ENCODE results near the gene PHF23. TPM values are rescaled to one million over a fixed set of nuclear protein-coding genes. Genes with fewer than 3 reads are reported as not detected.

The PHF23 gene
- total RNA-seq, 1 donor from 2014 or later = 47.4 TPM

DNA sequence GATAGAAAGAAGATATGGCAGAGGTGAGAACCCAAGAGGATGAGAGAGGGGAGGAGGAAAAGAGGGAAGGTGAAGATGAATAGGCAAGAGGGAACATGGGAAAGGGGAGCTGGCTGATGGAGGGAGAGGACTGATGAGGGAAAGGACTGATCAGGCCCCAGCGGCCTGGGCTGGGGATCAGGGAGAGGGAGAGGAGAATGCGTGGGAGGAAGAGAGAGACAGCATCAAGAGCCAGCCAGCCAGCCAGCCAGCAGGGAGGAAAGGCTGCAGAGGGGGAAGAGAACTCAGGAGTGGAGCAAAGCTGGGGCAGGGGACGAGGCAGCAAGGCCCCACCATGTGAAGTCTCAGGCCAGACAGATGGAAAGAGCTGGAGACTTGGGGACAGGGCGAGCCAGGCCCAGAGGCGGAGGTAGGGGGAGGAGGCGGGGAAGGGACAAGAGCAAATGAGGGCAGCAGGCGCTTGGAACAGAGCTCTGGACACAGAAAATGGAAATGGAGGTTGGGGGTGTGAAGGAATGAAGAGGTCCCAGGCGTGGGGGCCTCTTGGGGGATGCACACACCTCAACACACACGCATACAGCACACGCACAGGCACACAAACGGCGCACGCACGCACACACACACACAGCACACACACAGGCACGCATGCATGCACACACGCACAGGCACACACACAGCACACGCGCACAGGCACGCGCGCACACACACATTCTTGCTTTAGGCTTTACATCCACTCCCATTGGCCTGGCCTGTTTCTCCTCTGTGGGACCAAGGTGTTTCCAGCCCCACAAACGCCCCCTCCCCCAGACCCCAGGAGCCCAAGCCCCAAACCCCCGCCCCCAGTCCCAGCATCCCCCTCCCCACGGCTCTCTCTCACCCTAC is 31.9 kb downstream of the PHF23 start:
- no peak for DNase-seq (ENCODE audit: low spot score)

DNA sequence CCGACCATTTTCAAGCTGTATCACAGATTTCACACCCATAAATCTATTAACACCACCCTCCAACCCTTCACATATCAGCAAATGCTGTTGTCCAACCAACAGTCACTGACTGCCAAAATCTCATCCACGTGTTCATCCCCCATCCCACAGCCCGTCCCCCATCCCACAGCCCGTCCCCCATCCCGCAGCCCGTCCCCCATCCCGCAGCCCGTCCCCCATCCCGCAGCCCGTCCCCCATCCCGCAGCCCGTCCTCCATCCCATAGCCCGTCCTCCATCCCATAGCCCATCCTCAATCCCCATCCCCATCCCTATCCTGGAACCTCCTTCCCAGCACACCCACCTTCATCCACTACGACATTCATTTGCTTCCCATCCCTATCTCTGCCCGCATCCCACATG is 33.7 kb downstream of the PHF23 start:
- no peak for DNase-seq (ENCODE audit: low spot score)

GRCh38 chr17:7204828-7205461 is 34.3 kb downstream of the PHF23 start:
- DNase-seq (ENCODE audit: low spot score) = no peak

DNA sequence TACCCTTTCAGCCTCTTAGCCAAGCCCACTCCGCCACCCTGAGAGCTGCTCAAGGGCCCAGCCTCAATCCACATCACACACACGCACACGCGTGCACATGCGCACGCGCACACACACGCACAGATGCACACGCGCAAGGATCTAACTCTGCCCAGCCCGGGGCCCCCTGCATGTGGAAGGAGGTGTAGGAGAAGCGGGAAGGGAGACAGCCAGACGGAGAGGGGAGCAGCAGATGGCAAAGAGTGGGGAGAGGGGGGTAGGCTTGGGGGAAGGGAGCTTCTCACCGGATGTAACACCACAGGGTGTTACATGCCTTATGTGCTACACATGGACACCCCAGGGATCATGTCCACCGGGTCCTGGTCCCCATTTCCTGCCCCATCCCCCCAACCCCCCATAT is 34.9 kb downstream of the PHF23 start:
- no peak for DNase-seq (ENCODE audit: low spot score)

DNA sequence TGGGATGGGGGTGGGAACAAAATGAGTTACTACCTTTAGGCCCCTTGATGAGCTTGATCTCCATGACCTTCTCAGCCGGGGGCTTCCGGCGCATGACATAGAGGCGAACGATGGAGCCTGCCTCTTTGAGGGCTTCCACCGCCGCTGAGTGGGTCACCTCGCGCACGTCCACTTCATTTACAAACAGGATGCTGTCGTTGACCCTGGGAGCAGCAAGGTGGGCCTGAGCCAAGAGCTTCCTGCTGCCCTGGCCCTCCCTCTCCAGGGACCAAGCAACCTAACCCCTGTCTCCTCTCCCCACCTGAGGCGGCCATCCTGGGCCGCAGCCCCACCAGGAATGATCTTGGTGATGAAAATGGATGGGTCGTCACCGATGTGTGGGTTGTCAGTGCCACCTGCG is 35.9 kb downstream of the PHF23 start:
- no peak for DNase-seq (ENCODE audit: low spot score)

DNA sequence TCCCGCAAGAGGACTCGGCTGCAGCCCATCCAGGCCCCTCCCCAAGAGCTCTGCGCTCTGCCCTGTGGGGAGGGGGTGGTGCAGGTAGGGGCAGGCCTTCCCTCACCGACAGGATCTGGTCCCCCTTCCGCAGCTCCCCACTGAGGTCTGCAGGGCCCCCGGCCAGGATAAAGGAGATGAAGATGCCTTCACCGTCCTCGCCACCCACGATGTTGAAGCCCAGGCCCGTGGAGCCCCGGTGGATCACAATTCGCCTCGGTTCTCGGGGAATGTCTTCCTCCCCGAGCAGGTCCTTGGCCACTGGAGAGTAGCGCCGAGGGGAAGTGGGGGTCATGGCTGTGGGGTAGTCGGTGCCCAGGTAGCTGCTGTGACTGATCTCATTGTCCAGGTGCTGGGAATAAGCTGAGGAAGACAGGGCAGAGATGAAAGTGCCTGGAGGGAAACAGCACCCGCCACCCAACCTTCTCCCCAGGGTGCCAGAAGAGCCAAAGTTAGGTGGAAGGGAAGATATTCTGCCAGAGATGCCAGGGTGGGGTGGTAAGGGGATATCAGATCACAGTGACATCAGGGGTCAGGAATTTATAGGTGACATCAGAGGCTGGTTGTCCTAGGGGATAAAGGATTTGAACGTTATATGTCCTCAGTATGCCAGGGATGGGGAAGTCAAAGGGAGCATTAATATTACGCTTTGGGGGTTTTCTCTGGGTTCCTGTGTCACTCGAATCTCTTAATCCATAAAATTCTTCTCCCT is 42.4 kb downstream of the PHF23 start:
- no peak for DNase-seq (ENCODE audit: low spot score)

DNA sequence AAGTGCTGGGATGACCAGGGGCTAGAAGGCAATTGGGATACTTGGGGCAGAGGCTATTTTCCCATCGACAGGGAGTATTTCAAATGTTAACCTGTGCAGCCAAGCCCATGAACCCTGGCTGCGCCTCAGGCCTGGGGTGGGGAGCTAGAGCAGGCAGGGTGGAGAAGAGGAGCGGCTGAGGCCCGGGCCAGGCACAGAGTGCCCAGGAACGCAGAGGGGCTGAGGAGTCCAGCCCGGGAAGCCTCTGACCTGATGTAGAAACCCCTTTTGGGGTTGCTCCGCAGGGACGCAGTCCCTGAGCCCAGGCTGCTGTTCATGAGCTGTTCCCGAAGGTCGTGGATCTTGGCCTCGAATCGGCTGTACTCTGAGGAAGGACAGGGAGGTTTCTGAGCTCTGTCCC is 43.3 kb downstream of the PHF23 start:
- DNase-seq (ENCODE audit: low spot score) = no peak

DNA sequence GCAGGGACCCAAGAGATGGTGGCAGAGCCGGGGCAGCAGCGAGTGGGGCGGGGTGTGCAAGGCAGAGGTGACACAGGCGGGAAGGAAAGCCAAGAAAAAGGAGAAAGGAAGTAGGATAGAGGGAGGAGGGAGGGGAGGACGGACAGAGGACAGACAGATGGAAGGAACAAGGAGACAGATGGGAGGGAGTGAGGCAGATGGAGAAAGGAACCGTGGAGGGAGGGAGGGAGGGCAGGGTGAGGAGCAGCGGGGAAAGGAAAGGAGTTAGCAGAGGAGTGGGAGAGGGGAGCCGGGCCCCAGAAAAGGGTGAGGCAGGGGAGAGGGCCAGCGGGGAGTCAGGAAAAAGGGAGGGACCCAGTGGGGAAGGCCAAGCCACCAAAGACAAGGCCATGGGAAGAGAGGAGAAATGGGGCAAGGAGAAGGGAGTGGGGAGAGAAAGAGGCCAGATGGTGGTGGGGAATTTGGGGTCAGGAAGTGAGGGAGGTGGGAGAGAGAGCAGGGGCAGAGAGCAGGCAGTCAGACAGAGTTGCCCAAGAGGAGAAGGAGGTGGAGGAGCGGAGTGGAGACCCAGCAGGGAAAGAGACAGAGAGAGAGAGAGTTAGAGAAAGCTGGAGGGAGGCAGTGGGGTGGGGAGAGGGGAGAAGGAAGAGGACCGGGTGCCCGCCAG is 46.9 kb downstream of the PHF23 start:
- DNase-seq (ENCODE audit: low spot score) = no peak

DNA sequence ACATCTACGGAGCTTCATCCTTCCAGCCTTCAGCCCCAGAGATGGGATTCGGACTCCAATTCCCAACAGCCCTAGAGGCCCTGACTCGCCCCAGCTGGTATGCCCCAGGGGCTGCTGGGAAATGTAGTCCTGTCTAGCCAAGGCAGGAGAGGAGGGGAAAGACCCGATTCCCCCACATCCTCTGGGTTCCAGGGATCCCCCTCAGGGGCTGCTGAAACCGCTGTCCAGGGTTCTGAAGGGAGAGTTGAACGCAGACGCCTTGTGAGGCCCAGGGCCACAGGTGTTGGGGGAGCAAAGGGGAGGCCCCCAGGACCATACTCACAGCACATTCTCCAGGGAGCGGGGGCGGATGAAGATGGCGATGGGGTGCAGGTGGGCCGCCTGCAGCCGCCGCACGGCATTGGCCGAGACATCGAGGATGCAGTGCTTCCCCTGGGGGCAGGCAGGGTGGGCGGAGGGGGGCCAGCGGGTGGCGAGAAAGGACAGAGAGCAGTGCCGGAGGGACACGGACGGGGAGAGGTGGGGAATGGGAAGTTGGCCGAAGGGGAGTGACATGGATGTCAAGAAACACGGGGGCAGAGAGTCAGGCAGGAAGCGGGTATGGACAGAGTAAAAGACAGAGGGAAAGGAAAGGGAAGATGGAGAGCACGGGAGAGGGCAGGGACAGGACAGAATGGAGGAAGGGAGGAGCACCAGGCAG is 47.5 kb downstream of the PHF23 start:
- no peak for DNase-seq (ENCODE audit: low spot score)

DNA sequence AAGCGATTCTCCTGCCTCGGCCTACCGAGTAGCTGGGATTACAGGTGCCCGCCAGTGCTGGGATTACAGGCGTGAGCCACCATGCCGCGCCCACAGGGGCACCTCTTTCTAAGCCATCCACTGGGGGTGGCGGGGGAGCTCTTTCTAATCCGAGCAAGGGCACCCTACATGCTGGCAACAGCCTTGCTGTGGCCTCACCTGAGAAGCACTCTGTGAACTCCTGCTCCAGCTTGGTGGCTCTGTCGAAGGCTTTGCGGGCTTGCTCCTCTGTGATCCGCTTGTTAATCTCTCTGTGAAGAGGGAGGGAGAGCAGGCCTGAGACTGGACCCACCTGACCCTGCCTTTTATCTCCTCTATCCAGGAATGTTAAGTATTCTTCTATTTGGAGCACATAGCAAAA is 48.2 kb downstream of the PHF23 start:
- no peak for DNase-seq (ENCODE audit: low spot score)

GRCh38 chr17:7190276-7190917 is 48.9 kb downstream of the PHF23 start:
- no peak for DNase-seq (ENCODE audit: low spot score)

DNA sequence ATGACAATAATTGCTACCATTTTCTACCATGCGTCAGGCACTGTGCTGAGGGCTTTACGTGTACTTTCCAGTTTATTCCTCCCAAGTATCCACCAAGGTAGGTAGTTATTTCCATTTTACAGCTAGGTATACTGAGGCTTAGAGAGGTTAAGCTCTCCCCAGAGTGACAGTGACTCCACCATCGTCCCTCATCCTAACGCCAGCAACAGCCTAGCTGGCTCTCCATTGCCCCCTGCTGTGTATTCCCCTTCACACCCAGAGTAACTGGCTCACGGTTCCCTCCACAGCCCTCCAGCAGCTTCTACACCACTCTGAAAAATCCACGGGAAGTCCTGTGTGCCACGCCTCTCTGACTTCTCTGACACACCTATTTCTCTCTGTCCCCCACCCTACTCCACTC is 53.0 kb downstream of the PHF23 start:
- DNase-seq (ENCODE audit: low spot score) = no peak

Small RNAs within 50 kb of the gene (microRNA-seq; reads per million reads assigned to microRNA genes)
- gene MIR324 (ENCODE audit: borderline number of aligned reads) = 1,226 reads per million, percentile 80 among the genes with 10 or more reads in this experiment

Other genes with a start within 250 kb of the PHF23 start
- gene ALOX12, start 243.4 kb downstream of the PHF23 start, total RNA-seq = 0.16 TPM
- gene RNASEK, start 226.8 kb downstream of the PHF23 start, total RNA-seq = 243 TPM
- gene BCL6B, start 216.4 kb downstream of the PHF23 start, total RNA-seq = 32.2 TPM
- gene SLC16A13, start 203.4 kb downstream of the PHF23 start, total RNA-seq = 2.9 TPM
- gene SLC16A11, start 195.4 kb downstream of the PHF23 start, total RNA-seq = 0.84 TPM
- gene CLEC10A, start 159.2 kb downstream of the PHF23 start, total RNA-seq = 20.6 TPM
- 3.3 TPM for gene ASGR2, start 124.6 kb downstream of the PHF23 start, total RNA-seq
- 2.2 TPM for gene ASGR1, start 60.1 kb downstream of the PHF23 start, total RNA-seq
- 16.0 TPM for gene DLG4, start 19.6 kb downstream of the PHF23 start, total RNA-seq
- gene ACADVL, start 19.5 kb downstream of the PHF23 start, total RNA-seq = 1,052 TPM
- 24.7 TPM for gene DVL2, start 4.9 kb downstream of the PHF23 start, total RNA-seq
- 468 TPM for gene GABARAP, start 3.0 kb upstream of the PHF23 start, total RNA-seq
- gene CTDNEP1, start 12.3 kb upstream of the PHF23 start, total RNA-seq = 120 TPM
- gene ELP5, start 12.8 kb upstream of the PHF23 start, total RNA-seq = 44.1 TPM
- gene CLDN7, start 23.0 kb upstream of the PHF23 start, total RNA-seq = 5.6 TPM
- gene SLC2A4, start 42.3 kb upstream of the PHF23 start, total RNA-seq = 8.1 TPM
- gene YBX2, start 55.2 kb upstream of the PHF23 start, total RNA-seq = 2.3 TPM
- 503 TPM for gene EIF5A, start 68.2 kb upstream of the PHF23 start, total RNA-seq
- 51.2 TPM for gene GPS2, start 75.9 kb upstream of the PHF23 start, total RNA-seq
- 25.4 TPM for gene NEURL4, start 89.9 kb upstream of the PHF23 start, total RNA-seq
- 18.8 TPM for gene ACAP1, start 97.1 kb upstream of the PHF23 start, total RNA-seq
- gene KCTD11, start 112.7 kb upstream of the PHF23 start, total RNA-seq = 11.9 TPM
- gene TMEM95, start 115.7 kb upstream of the PHF23 start, total RNA-seq = not detected
- gene TNK1, start 141.6 kb upstream of the PHF23 start, total RNA-seq = 0.71 TPM
- gene PLSCR3, start 155.1 kb upstream of the PHF23 start, total RNA-seq = 42.6 TPM
- 68.7 TPM for gene TMEM256, start 164.6 kb upstream of the PHF23 start, total RNA-seq
- gene NLGN2, start 168.4 kb upstream of the PHF23 start, total RNA-seq = 21.0 TPM
- gene SPEM1, start 180.9 kb upstream of the PHF23 start, total RNA-seq = not detected
- gene SPEM2, start 186.2 kb upstream of the PHF23 start, total RNA-seq = not detected
- gene SPEM3, start 189.4 kb upstream of the PHF23 start, total RNA-seq = not detected
- 3.2 TPM for gene TMEM102, start 196.0 kb upstream of the PHF23 start, total RNA-seq
- 2.4 TPM for gene FGF11, start 200.1 kb upstream of the PHF23 start, total RNA-seq
- gene CHRNB1, start 205.6 kb upstream of the PHF23 start, total RNA-seq = 6.8 TPM
- 72.5 TPM for gene ZBTB4, start 240.2 kb upstream of the PHF23 start, total RNA-seq
- not detected for gene SLC35G6, start 242.0 kb upstream of the PHF23 start, total RNA-seq
- 102 TPM for gene POLR2A, start 244.9 kb upstream of the PHF23 start, total RNA-seq

All from mesenteric fat pad (tissue), 1 donor.